ENCODE data around the gene CBLIF. TPM values are rescaled to one million over a fixed set of nuclear protein-coding genes. Genes with fewer than 3 reads are reported as not detected.

The CBLIF gene
- total and polyA plus RNA-seq, 2 of the 13 experiments (the other 11 are each of a cell fraction or from before 2014, with no cell fraction given) = not detected

GRCh38 chr11:59810189-59810910 lies 34.9 kb downstream of the CBLIF start, which contains the start of gene MRPL16 (continued):
- TF ChIP-seq ZNF280B (CRISPR knock-in tag; IDR thresholded peaks at IDR 0.05; ENCODE audit: borderline replicate concordance) (peak; percentile 96), TRIM24 (CRISPR knock-in tag; IDR thresholded peaks at IDR 0.05) (no peak), ELF1 (CRISPR knock-in tag; IDR thresholded peaks at IDR 0.05) (peak; percentile 72), RORA (CRISPR knock-in tag; IDR thresholded peaks at IDR 0.05) (no peak), YEATS2 (CRISPR knock-in tag; IDR thresholded peaks at IDR 0.05; ENCODE audit: borderline replicate concordance) (peak; percentile 94), ZC3H13 (CRISPR knock-in tag; IDR thresholded peaks at IDR 0.05) (no peak), HOMEZ (CRISPR knock-in tag; IDR thresholded peaks at IDR 0.05; ENCODE audit: low read depth) (peak; percentile 47; the same call in 1 of the 2 replicates), BHLHE40 (IDR thresholded peaks at IDR 0.05; ENCODE audit: low read length) (no peak), ZNF350 (CRISPR knock-in tag; IDR thresholded peaks at IDR 0.05; ENCODE audit: borderline replicate concordance, low read depth) (peak; percentile 92; the same call in 1 of the 2 replicates), ADNP (CRISPR knock-in tag; IDR thresholded peaks at IDR 0.05) (no peak), ZFX (CRISPR knock-in tag; IDR thresholded peaks at IDR 0.05; ENCODE audit: low read depth) (peak; percentile 73), ZNF660 (CRISPR knock-in tag; IDR thresholded peaks at IDR 0.05; ENCODE audit: borderline replicate concordance, low read depth) (no peak), ATM (IDR thresholded peaks at IDR 0.05; ENCODE audit: borderline replicate concordance) (no peak), ELF3 (CRISPR knock-in tag; IDR thresholded peaks at IDR 0.05) (peak; percentile 65; the same call in 1 of the 2 replicates), ZFP37 (CRISPR knock-in tag; IDR thresholded peaks at IDR 0.05; ENCODE audit: borderline replicate concordance) (no peak), POGZ (CRISPR knock-in tag; IDR thresholded peaks at IDR 0.05) (peak; percentile 98), ZNF234 (CRISPR knock-in tag; conservative IDR thresholded peaks at IDR 0.05) (no peak), ZBTB14 (CRISPR knock-in tag; IDR thresholded peaks at IDR 0.05) (no peak), ZNF879 (CRISPR knock-in tag; IDR thresholded peaks at IDR 0.05) (no peak), ZNF260 (CRISPR knock-in tag; IDR thresholded peaks at IDR 0.05; ENCODE audit: borderline replicate concordance, low read depth) (no peak), SNAI1 (CRISPR knock-in tag; IDR thresholded peaks at IDR 0.05; ENCODE audit: borderline replicate concordance) (no peak), ZNF598 (CRISPR knock-in tag; IDR thresholded peaks at IDR 0.05; ENCODE audit: borderline replicate concordance) (peak; percentile 74), PITX1 (CRISPR knock-in tag; IDR thresholded peaks at IDR 0.05) (peak; percentile 36)
- TF ChIP-seq, protein P1, sequence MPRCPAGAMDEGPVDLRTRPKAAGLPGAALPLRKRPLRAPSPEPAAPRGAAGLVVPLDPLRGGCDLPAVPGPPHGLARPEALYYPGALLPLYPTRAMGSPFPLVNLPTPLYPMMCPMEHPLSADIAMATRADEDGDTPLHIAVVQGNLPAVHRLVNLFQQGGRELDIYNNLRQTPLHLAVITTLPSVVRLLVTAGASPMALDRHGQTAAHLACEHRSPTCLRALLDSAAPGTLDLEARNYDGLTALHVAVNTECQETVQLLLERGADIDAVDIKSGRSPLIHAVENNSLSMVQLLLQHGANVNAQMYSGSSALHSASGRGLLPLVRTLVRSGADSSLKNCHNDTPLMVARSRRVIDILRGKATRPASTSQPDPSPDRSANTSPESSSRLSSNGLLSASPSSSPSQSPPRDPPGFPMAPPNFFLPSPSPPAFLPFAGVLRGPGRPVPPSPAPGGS (CRISPR knock-in tag; IDR thresholded peaks at IDR 0.05) = no peak; the same call in 1 of the 2 replicates
- TF ChIP-seq, protein P2, sequence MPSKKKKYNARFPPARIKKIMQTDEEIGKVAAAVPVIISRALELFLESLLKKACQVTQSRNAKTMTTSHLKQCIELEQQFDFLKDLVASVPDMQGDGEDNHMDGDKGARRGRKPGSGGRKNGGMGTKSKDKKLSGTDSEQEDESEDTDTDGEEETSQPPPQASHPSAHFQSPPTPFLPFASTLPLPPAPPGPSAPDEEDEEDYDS (CRISPR knock-in tag; IDR thresholded peaks at IDR 0.05) = peak; percentile 40; the same call in 1 of the 2 replicates
